Transverse colon (tissue), 4 donors: ENCODE measurements around the gene SCN4A. TPM values are rescaled to one million over a fixed set of nuclear protein-coding genes. Genes with fewer than 3 reads are reported as not detected.
"Not testable (repeated sequence)": the region's sequence is repeated elsewhere in the genome, so short reads cannot be mapped to it uniquely, and the experiment has no call there.

ENCODE experiments used
- DNase-seq: peaks from one replicate; pipeline ENCODE4 v3.0.0-alpha.2; 2019
- H3K27ac ChIP-seq, 4 donors: fragments of 200-600 bp; sonication (generic); 2 replicates each; pipeline ENCODE4 v1.5.1; 2016 to 2018; ENCODE audit warnings: inconsistent platforms in 4 of 4
- H3K27me3 ChIP-seq: fragments of 200-600 bp; sonication (generic); 2 replicates; pipeline ENCODE4 v1.5.1; 2017; ENCODE audit warnings: inconsistent platforms
- H3K36me3 ChIP-seq, 4 donors: fragments of 200-600 bp; sonication (generic); 2 replicates each; pipeline ENCODE4 v1.5.1; 2017 to 2019; ENCODE audit warnings: inconsistent platforms in 4 of 4
- H3K4me1 ChIP-seq, 4 donors: fragments of 200-600 bp; sonication (generic); 2 replicates each; pipeline ENCODE4 v1.5.1; 2017 to 2020; ENCODE audit warnings: inconsistent platforms in 4 of 4
- H3K4me3 ChIP-seq, 4 donors: fragments of 200-600 bp; sonication (generic); 1 replicate in 1 of 4; 2 replicates in 3 of 4; pipeline versions ENCODE4 v1.5.1 to v1.6.1; 2017 to 2019; ENCODE audit warnings: inconsistent platforms in 4 of 4
- H3K9me3 ChIP-seq, 2 donors: fragments of 200-600 bp; sonication (generic); 2 replicates each; pipeline ENCODE4 v1.5.1; 2017 to 2019; ENCODE audit warnings: inconsistent platforms in 2 of 2
- EP300 ChIP-seq: sonication (generic); formaldehyde crosslinking; IDR thresholded peaks from one replicate; pipeline ENCODE4 v1.6.1; 2017; ENCODE audit warnings: antibody characterized with exemption, low read depth
- POLR2A ChIP-seq: fragments of 450-650 bp; IDR thresholded peaks from one replicate; pipeline ENCODE4 v1.6.1; 2016; ENCODE audit warnings: antibody characterized with exemption, mild to moderate bottlenecking, moderate library complexity
- POLR2AphosphoS5 ChIP-seq, 3 donors: sonication (generic); formaldehyde crosslinking; IDR thresholded peaks; one replicate each; pipeline ENCODE4 v1.6.1; 2016; ENCODE audit warnings: antibody characterized with exemption in 3 of 3
- WGBS, 2 donors: methylation state at CpG; one replicate each; pipeline ENCODE4 v1.1.5; 2018; ENCODE audit warnings: low coverage in 1 of 2; 5-methylcytosine and 5-hydroxymethylcytosine counted together
- in situ Hi-C, 4 donors: fragments of 200-750 bp; cut with MboI; loops; one replicate each; pipeline versions ENCODE4 v1.15.0 to v1.15.1; 2017; ENCODE audit warnings: low sequenced_read_pairs in 3 of 4, low pct_ligation_motif_present in 1 of 4, low pct_unique_long_range_greater_than_20kb in 1 of 4
- intact Hi-C: fragments of 100-400 bp; cut with DNase I; formaldehyde crosslinking; loops from one replicate; pipeline ENCODE4 v1.15.1; 2023; ENCODE audit warnings: low total_unique reads
- total RNA-seq, 4 donors: library from RNA; depleted of rRNA; stranded (reverse); fragments of >200 nt; gene quantifications; one replicate each; pipeline ENCODE4 v1.1.0, GENCODE V29; 2016
- TF ChIP-seq, protein P1 (sequence below), 5 experiments: fragments of 200-600 bp in 3 of 5; fragments of 450-650 bp in 2 of 5; sonication (generic) in 3 of 5; IDR thresholded peaks; 1 replicate in 2 of 5; 2 replicates in 3 of 5; pipeline ENCODE4 v1.5.1; 2016 to 2017; ENCODE audit warnings: antibody characterized with exemption in 5 of 5, inconsistent platforms in 3 of 5, mild to moderate bottlenecking in 2 of 5, moderate library complexity in 1 of 5

Gene SCN4A
- total RNA-seq, 4 donors from 2014 or later = 0.14 to 0.48 (median 0.20) TPM; not detected in 1

DNA sequence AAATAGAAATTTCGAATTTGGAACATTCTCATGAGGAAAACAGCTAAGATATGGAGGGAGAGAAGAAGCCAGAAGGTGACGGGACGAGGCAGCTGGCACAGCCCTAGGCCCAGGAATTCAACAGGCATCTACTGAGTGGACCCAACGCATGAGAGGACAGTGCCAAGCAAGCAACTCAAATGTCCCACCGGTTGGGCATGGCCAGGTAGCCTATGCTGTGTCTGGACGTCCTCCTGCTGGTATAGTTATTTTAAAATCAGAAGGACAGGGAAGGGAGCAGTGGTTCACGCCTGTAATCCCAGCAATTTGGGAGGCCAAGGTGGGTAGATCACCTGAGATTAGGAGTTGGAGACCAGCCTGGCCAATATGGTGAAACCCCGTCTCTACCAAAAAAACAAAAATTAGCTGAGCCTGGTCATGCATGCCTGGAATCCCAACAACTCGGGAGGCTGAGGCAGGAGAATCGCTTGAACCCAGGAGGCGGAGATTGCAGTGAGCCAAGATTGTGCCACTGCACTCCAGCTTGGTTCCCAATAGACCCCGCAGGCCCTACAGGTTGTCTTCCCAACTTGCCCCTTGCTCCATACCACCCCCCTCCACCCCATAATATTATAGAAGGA is 56.0 kb downstream of the SCN4A start:
- H3K9me3 ChIP-seq = no peaks in the 10 kb centered on the region
- no peak overlapping the region for H3K27ac ChIP-seq
- in situ Hi-C loops (loop anchor here in 3 of 4 donors (10.0 to 25.0 kb wide), 5 partner anchors 96 to 371 kb away; partner anchors contain the start of genes ERN1 (in 3 of the 3) and ICAM2 (in 2 of the 3)), intact Hi-C loops (loop anchor here (10.0 kb wide), 1 partner anchor 368 kb away; no protein-coding TSS in a partner anchor)
- no peaks in the 10 kb centered on the region for H3K36me3 ChIP-seq
- no peak for DNase-seq
- H3K4me1 ChIP-seq = no peaks in the 10 kb centered on the region
- TF ChIP-seq POLR2AphosphoS5 (IDR thresholded peaks at IDR 0.05) = no peak
- TF ChIP-seq, protein P1, sequence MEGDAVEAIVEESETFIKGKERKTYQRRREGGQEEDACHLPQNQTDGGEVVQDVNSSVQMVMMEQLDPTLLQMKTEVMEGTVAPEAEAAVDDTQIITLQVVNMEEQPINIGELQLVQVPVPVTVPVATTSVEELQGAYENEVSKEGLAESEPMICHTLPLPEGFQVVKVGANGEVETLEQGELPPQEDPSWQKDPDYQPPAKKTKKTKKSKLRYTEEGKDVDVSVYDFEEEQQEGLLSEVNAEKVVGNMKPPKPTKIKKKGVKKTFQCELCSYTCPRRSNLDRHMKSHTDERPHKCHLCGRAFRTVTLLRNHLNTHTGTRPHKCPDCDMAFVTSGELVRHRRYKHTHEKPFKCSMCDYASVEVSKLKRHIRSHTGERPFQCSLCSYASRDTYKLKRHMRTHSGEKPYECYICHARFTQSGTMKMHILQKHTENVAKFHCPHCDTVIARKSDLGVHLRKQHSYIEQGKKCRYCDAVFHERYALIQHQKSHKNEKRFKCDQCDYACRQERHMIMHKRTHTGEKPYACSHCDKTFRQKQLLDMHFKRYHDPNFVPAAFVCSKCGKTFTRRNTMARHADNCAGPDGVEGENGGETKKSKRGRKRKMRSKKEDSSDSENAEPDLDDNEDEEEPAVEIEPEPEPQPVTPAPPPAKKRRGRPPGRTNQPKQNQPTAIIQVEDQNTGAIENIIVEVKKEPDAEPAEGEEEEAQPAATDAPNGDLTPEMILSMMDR (IDR thresholded peaks at IDR 0.05) = no peak
- no peak for TF ChIP-seq POLR2A
- TF ChIP-seq EP300 = no peak
- H3K4me3 ChIP-seq = no peak overlapping the region
- WGBS, 2 donors = 77 to 86% methylated on average over 7 to 12 of the region's 12 CpGs
- no peaks in the 10 kb centered on the region for H3K27me3 ChIP-seq

DNA sequence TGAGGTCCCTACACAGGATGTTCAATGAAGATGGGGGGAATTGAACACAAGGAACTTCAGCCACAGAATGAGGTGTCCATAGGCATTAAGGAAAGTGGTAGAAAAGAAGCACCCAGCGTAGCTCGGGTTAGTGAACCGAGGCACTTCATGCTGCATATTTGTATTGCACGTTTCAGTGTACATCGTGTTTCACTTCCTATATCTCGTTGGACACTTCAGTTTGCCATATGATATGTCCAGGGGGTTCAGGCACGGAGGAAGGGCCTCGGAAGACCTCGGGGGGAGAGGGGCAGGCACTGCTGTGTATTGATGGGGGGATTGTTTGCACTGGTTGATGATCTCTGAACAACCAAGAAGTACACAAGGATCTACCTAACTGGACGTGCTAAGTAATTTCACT is 57.0 kb downstream of the SCN4A start:
- WGBS, 2 donors = 60% methylated on average over 3 to 10 of the region's 10 CpGs
- H3K4me1 ChIP-seq, H3K4me3 ChIP-seq, H3K36me3 ChIP-seq, H3K27me3 ChIP-seq, H3K27ac ChIP-seq, H3K9me3 ChIP-seq, DNase-seq: not testable (repeated sequence)
- in situ Hi-C loops (loop anchor here in 3 of 4 donors (10.0 to 25.0 kb wide), 5 partner anchors 97 to 372 kb away; partner anchors contain the start of genes ERN1 (in 3 of the 3) and ICAM2 (in 2 of the 3)), intact Hi-C loops (loop anchor here (10.0 kb wide), 1 partner anchor 369 kb away; no protein-coding TSS in a partner anchor)

DNA sequence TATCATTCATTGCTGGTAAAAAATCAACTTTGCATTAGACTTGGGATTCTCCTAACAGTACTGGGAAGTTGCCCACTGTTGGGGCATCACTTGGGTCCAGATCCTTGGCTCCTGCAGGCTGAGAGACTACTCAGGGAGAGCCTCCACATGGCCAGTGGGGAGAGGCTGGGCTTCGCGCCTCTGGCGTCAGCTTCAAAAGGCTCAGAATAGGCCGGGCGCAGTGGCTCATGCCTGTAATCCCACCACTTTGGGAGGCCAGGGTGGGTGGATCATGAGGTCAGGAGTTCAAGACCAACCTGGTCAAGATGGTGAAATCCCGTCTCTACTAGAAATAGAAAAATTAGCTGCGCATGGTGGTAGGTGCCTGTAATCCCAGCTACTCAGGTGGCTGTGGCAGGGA is 58.2 kb downstream of the SCN4A start:
- no peaks in the 10 kb centered on the region for H3K4me1 ChIP-seq
- no peak overlapping the region for H3K27ac ChIP-seq
- TF ChIP-seq POLR2AphosphoS5 (IDR thresholded peaks at IDR 0.05) (no peak), EP300 (no peak), POLR2A (no peak)
- TF ChIP-seq, protein P1 (IDR thresholded peaks at IDR 0.05) = no peak
- no peaks in the 10 kb centered on the region for H3K9me3 ChIP-seq
- peaks cover 7% of the 10 kb centered on the region for H3K27me3 ChIP-seq
- intact Hi-C loops = loop anchor here (10.0 kb wide), 1 partner anchor 370 kb away; no protein-coding TSS in a partner anchor
- DNase-seq = no peak
- no peak overlapping the region for H3K4me3 ChIP-seq
- no peaks in the 10 kb centered on the region for H3K36me3 ChIP-seq
- in situ Hi-C loops = loop anchor here in 3 of 4 donors (10.0 to 25.0 kb wide), 5 partner anchors 98 to 373 kb away; partner anchors contain the start of genes ERN1 (in 3 of the 3) and ICAM2 (in 2 of the 3)
- WGBS, 2 donors = 96% methylated on average over 7 of the region's 7 CpGs; no CpG with 5 or more reads in 1 of the 2 donors

DNA sequence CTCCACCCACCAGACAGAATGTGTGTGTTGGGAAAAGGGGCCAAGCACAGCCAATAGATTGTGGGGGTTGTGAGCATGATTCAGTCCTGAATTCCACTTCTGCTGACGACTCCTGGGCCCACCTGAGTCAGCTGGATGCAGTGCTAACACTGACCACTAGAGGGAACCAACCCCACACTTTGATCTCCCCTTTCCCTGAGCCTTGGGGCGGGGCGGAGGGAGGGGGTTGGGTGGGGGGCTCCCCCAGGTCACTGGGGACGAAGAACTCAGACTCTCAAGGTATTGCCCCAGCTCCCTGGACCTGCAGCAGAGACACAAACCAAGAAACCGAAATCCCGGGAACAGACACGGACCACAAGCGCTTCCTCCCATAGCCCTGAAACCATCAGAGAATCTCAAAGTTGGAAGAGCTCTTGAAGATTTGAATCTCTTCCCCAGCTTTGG is 61.0 kb downstream of the SCN4A start:
- in situ Hi-C loops (loop anchor here in 3 of 4 donors (10.0 to 25.0 kb wide), 5 partner anchors 101 to 376 kb away; partner anchors contain the start of genes ERN1 (in 3 of the 3) and ICAM2 (in 2 of the 3)), intact Hi-C loops (loop anchor here (10.0 kb wide), 1 partner anchor 373 kb away; no protein-coding TSS in a partner anchor)
- no peak for TF ChIP-seq EP300
- TF ChIP-seq, protein P1 (IDR thresholded peaks at IDR 0.05) = peak; percentile 43 to 92 (median 88)
- peaks cover 7% of the 10 kb centered on the region for H3K27me3 ChIP-seq
- no peaks in the 10 kb centered on the region for H3K4me1 ChIP-seq
- DNase-seq = peak; percentile 44
- no peak overlapping the region for H3K27ac ChIP-seq
- 37% methylated on average over 8 of the region's 8 CpGs; no CpG with 5 or more reads in 1 of the 2 donors for WGBS, 2 donors
- no peaks in the 10 kb centered on the region for H3K36me3 ChIP-seq
- no peak overlapping the region for H3K4me3 ChIP-seq
- no peaks in the 10 kb centered on the region for H3K9me3 ChIP-seq
